SK-N-SH treated with all-trans-retinoic acid at 6 μM for 48 hours (cell line): ENCODE results near the gene TSN.

ENCODE experiments used
- ARNTL ChIP-seq: fragments of 450-650 bp; formaldehyde crosslinking; IDR thresholded peaks from 2 replicates; pipeline ENCODE4 v1.5.0; 2020; ENCODE audit warnings: low read depth, mild to moderate bottlenecking, moderate library complexity, borderline replicate concordance
- BACH2 ChIP-seq: fragments of 250-450 bp; sonication (Bioruptor Pico); IDR thresholded peaks from 2 replicates; pipeline ENCODE4 v1.9.0; 2021; ENCODE audit warnings: mild to moderate bottlenecking, borderline replicate concordance
- ESRRG ChIP-seq: fragments of 250-450 bp; sonication (Bioruptor Pico); IDR thresholded peaks from 2 replicates; pipeline ENCODE4 v1.6.1; 2021; ENCODE audit warnings: mild to moderate bottlenecking
- ISL1 ChIP-seq: fragments of 250-450 bp; sonication (Bioruptor Pico); IDR thresholded peaks from 2 replicates; pipeline ENCODE4 v2.1.2; 2022; ENCODE audit warnings: mild to moderate bottlenecking, moderate library complexity
- PATZ1 ChIP-seq: fragments of 250-450 bp; sonication (Bioruptor Pico); IDR thresholded peaks from 2 replicates; pipeline ENCODE4 v1.8.0; 2020; ENCODE audit warnings: mild to moderate bottlenecking, moderate library complexity, borderline replicate concordance
- PPARA ChIP-seq: fragments of 250-450 bp; sonication (Bioruptor Pico); IDR thresholded peaks from 2 replicates; pipeline ENCODE4 v1.5.0; 2020; ENCODE audit warnings: mild to moderate bottlenecking, borderline replicate concordance
- RARB ChIP-seq: fragments of 250-450 bp; sonication (Bioruptor Pico); IDR thresholded peaks from 2 replicates; pipeline ENCODE4 v1.8.0; 2021; ENCODE audit warnings: mild to moderate bottlenecking, moderate library complexity
- ZFP30 ChIP-seq: fragments of 450-650 bp; formaldehyde crosslinking; IDR thresholded peaks from 2 replicates; pipeline ENCODE4 v1.5.0; 2022; ENCODE audit warnings: mild to moderate bottlenecking, moderate library complexity

GRCh38 chr2:121721926-121722325 lies 33.5 kb upstream of the TSN start:
- TF ChIP-seq RARB, result no peak
- TF ChIP-seq ESRRG (CRISPR knock-in tag), result no peak
- no peak for TF ChIP-seq ARNTL (CRISPR knock-in tag)
- no peak for TF ChIP-seq ZFP30 (CRISPR knock-in tag)
- TF ChIP-seq PPARA (CRISPR knock-in tag), result no peak
- TF ChIP-seq BACH2, result no peak
- TF ChIP-seq ISL1 (CRISPR knock-in tag), result no peak
- no peak for TF ChIP-seq PATZ1 (CRISPR knock-in tag)
